Tibial artery (tissue), 4 donors: ENCODE data around the gene ERGIC3.

ENCODE experiments used
- DNase-seq, 2 donors: peaks; one replicate each; pipeline ENCODE4 v3.0.0-alpha.2; 2019
- H3K27ac ChIP-seq, 2 donors: fragments of 200-600 bp; sonication (generic) in 1 of 2; 1 replicate in 1 of 2; 2 replicates in 1 of 2; pipeline ENCODE4 v1.5.1; 2018 to 2019; ENCODE audit warnings: mild to moderate bottlenecking in 1 of 2
- H3K27me3 ChIP-seq, 2 donors: fragments of 200-600 bp; sonication (generic) in 1 of 2; one replicate each; pipeline versions ENCODE4 v1.5.1 to v1.6.0; 2016 to 2019
- H3K36me3 ChIP-seq, 3 donors: fragments of 200-600 bp; sonication (generic) in 2 of 3; one replicate each; pipeline ENCODE4 v1.5.1; 2016 to 2019; ENCODE audit warnings: mild to moderate bottlenecking in 2 of 3
- H3K4me1 ChIP-seq, 4 donors: fragments of 200-600 bp; sonication (generic) in 2 of 4; 1 replicate in 3 of 4; 2 replicates in 1 of 4; pipeline ENCODE4 v1.5.1; 2016 to 2019
- H3K4me3 ChIP-seq, 2 donors: fragments of 200-600 bp; sonication (generic) in 1 of 2; 1 replicate in 1 of 2; 2 replicates in 1 of 2; pipeline ENCODE4 v1.5.1; 2018 to 2019; ENCODE audit warnings: mild to moderate bottlenecking in 2 of 2
- H3K9me3 ChIP-seq, 3 donors: fragments of 200-600 bp; sonication (generic) in 1 of 3; one replicate each; pipeline ENCODE4 v1.5.1; 2016 to 2019
- intact Hi-C: fragments of 100-400 bp; cut with DNase I; formaldehyde crosslinking; loops from one replicate; pipeline ENCODE4 v1.15.0; 2023; ENCODE audit warnings: low total_unique reads
- TF ChIP-seq, protein P1 (sequence below), 2 experiments: fragments of 200-600 bp in 1 of 2; fragments of 450-650 bp in 1 of 2; IDR thresholded peaks; one replicate each; pipeline ENCODE4 v1.5.1; 2017 to 2019; ENCODE audit warnings: antibody characterized with exemption in 2 of 2, mild to moderate bottlenecking in 1 of 2, moderate library complexity in 1 of 2

ERGIC3 gene

GRCh38 chr20:35602851-35603495, 61.1 kb downstream of the ERGIC3 start:
- no peak for DNase-seq
- Histone ChIP-seq H3K4me3 (no peak overlapping the region), H3K27me3 (peaks cover 0 to 33% of the 10 kb centered on the region in 2 donors), H3K27ac (no peak overlapping the region), H3K36me3 (no peaks in the 10 kb centered on the region), H3K4me1 (peaks cover 0 to 21% (median 19%) of the 10 kb centered on the region in 4 donors), H3K9me3 (no peaks in the 10 kb centered on the region)
- intact Hi-C loops, result no loop called here
- TF ChIP-seq, protein P1, sequence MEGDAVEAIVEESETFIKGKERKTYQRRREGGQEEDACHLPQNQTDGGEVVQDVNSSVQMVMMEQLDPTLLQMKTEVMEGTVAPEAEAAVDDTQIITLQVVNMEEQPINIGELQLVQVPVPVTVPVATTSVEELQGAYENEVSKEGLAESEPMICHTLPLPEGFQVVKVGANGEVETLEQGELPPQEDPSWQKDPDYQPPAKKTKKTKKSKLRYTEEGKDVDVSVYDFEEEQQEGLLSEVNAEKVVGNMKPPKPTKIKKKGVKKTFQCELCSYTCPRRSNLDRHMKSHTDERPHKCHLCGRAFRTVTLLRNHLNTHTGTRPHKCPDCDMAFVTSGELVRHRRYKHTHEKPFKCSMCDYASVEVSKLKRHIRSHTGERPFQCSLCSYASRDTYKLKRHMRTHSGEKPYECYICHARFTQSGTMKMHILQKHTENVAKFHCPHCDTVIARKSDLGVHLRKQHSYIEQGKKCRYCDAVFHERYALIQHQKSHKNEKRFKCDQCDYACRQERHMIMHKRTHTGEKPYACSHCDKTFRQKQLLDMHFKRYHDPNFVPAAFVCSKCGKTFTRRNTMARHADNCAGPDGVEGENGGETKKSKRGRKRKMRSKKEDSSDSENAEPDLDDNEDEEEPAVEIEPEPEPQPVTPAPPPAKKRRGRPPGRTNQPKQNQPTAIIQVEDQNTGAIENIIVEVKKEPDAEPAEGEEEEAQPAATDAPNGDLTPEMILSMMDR (IDR thresholded peaks at IDR 0.05), result no peak

- intact Hi-C loops, result no loop called here
- Histone ChIP-seq H3K36me3 (no peaks in the 10 kb centered on the region), H3K27me3 (peaks cover 0 to 32% of the 10 kb centered on the region in 2 donors), H3K4me3 (no peak overlapping the region), H3K27ac (no peak overlapping the region), H3K4me1 (peaks cover 0 to 21% (median 19%) of the 10 kb centered on the region in 4 donors), H3K9me3 (no peaks in the 10 kb centered on the region)
- TF ChIP-seq, protein P1 (IDR thresholded peaks at IDR 0.05), result no peak
- DNase-seq, result peak in 1 of 2 donors; percentile 54
Measured at GRCh38 chr20:35603695-35604448, 62.0 kb downstream of the ERGIC3 start.

DNA sequence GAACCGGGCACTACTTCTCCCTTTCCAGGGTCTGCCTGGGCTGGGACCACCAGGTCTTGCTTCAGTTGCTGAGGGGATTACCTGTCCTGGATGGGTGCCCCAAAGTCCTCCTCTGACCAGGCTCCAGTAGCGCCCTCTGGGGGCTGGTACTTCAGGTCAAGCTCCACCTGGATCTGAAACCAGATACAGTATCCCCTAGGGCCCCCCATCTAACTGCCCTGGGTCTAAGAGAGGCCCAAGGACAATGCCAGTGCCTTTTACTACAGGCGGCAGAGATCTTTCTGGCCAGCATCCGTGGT, 62.5 kb downstream of the ERGIC3 start:
- intact Hi-C loops, result no loop called here
- H3K4me3 ChIP-seq, result no peak overlapping the region
- H3K9me3 ChIP-seq, result no peaks in the 10 kb centered on the region
- TF ChIP-seq, protein P1 (IDR thresholded peaks at IDR 0.05), result no peak
- H3K27me3 ChIP-seq, result peaks cover 0 to 28% of the 10 kb centered on the region in 2 donors
- H3K36me3 ChIP-seq, result no peaks in the 10 kb centered on the region
- H3K27ac ChIP-seq, result no peak overlapping the region
- H3K4me1 ChIP-seq, result peaks cover 0 to 21% (median 19%) of the 10 kb centered on the region in 4 donors
- DNase-seq, result peak in 1 of 2 donors; percentile 57

DNA sequence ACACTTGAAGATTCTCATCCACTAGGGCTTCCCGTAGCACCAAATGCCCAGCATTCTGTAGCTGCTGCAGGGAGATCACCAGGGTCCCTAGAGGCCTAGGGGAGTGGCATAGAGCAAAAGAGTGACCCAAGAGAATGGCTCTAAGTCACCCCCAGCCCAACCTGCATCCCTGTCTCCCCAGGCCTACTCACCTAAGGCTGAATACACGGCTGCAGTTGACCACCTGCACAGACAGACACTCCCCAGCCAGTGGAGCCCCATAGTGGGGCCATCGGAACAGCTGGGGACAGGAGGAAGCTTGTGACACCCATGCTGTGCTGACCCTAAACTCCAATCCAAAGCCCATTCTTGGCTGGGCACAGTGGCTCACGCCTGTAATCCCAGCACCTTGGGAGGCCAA, 64.2 kb downstream of the ERGIC3 start:
- TF ChIP-seq, protein P1 (IDR thresholded peaks at IDR 0.05), result no peak

More for the DNA sequence above, 64.2 kb downstream of the ERGIC3 start:
- no peaks in the 10 kb centered on the region for H3K36me3 ChIP-seq
- H3K4me3 ChIP-seq, result no peak overlapping the region
- no peaks in the 10 kb centered on the region for H3K9me3 ChIP-seq
- intact Hi-C loops, result no loop called here
- peak in 1 of 2 donors; percentile 42 for DNase-seq
- H3K27me3 ChIP-seq, result peaks cover 0 to 11% of the 10 kb centered on the region in 2 donors
- H3K4me1 ChIP-seq, result peaks cover 0 to 11% (median 10%) of the 10 kb centered on the region in 4 donors
- H3K27ac ChIP-seq, result no peak overlapping the region
